ENCODE results near the gene KRT72.

KRT72 gene

GRCh38 chr12:52539821-52540173 lies 61.5 kb downstream of the KRT72 start:
- ATAC-seq (ENCODE audit: low read depth), result 0 out of 3 replicates have a peak, but pooled peaks have one; percentile 6
- Histone ChIP-seq H3K36me3 (ENCODE audit: low read depth) (no peaks in the 10 kb centered on the region), H3K27ac (ENCODE audit: poor library complexity, severe bottlenecking) (peak overlapping the region; percentile 72), H3K4me1 (ENCODE audit: insufficient read depth, poor library complexity, severe bottlenecking) (peaks cover 30% of the 10 kb centered on the region), H3K9me3 (ENCODE audit: severe bottlenecking) (no peaks in the 10 kb centered on the region), H3K27me3 (ENCODE audit: insufficient read depth, poor library complexity, severe bottlenecking) (no peaks in the 10 kb centered on the region), H3K4me3 (ENCODE audit: severe bottlenecking) (no peak overlapping the region)
- no peak for TF ChIP-seq CTCF (IDR thresholded peaks at IDR 0.05; ENCODE audit: poor library complexity, severe bottlenecking)
- no peak for DNase-seq (ENCODE audit: low spot score)

- H3K4me3 ChIP-seq (ENCODE audit: severe bottlenecking), result no peak overlapping the region
- TF ChIP-seq CTCF (IDR thresholded peaks at IDR 0.05; ENCODE audit: poor library complexity, severe bottlenecking), result no peak
- H3K36me3 ChIP-seq (ENCODE audit: low read depth), result no peaks in the 10 kb centered on the region
- no peak for DNase-seq (ENCODE audit: low spot score)
- H3K27me3 ChIP-seq (ENCODE audit: insufficient read depth, poor library complexity, severe bottlenecking), result no peaks in the 10 kb centered on the region
- no peaks in the 10 kb centered on the region for H3K9me3 ChIP-seq (ENCODE audit: severe bottlenecking)
- peaks cover 30% of the 10 kb centered on the region for H3K4me1 ChIP-seq (ENCODE audit: insufficient read depth, poor library complexity, severe bottlenecking)
- peak overlapping the region; percentile 72 for H3K27ac ChIP-seq (ENCODE audit: poor library complexity, severe bottlenecking)
- peak; percentile 92 for ATAC-seq (ENCODE audit: low read depth)
Observed at GRCh38 chr12:52539083-52539820, 62.0 kb downstream of the KRT72 start.

- Histone ChIP-seq H3K36me3 (ENCODE audit: low read depth) (no peaks in the 10 kb centered on the region), H3K9me3 (ENCODE audit: severe bottlenecking) (no peaks in the 10 kb centered on the region), H3K4me1 (ENCODE audit: insufficient read depth, poor library complexity, severe bottlenecking) (peaks cover 30% of the 10 kb centered on the region), H3K27ac (ENCODE audit: poor library complexity, severe bottlenecking) (no peak overlapping the region), H3K27me3 (ENCODE audit: insufficient read depth, poor library complexity, severe bottlenecking) (no peaks in the 10 kb centered on the region), H3K4me3 (ENCODE audit: severe bottlenecking) (no peak overlapping the region)
- ATAC-seq (ENCODE audit: low read depth) (no peak), DNase-seq (ENCODE audit: low spot score) (no peak)
- no peak for TF ChIP-seq CTCF (IDR thresholded peaks at IDR 0.05; ENCODE audit: poor library complexity, severe bottlenecking)
Observed at GRCh38 chr12:52537101-52537500, 64.2 kb downstream of the KRT72 start.
